ENCODE measurements around the gene LRRC3.

DNA sequence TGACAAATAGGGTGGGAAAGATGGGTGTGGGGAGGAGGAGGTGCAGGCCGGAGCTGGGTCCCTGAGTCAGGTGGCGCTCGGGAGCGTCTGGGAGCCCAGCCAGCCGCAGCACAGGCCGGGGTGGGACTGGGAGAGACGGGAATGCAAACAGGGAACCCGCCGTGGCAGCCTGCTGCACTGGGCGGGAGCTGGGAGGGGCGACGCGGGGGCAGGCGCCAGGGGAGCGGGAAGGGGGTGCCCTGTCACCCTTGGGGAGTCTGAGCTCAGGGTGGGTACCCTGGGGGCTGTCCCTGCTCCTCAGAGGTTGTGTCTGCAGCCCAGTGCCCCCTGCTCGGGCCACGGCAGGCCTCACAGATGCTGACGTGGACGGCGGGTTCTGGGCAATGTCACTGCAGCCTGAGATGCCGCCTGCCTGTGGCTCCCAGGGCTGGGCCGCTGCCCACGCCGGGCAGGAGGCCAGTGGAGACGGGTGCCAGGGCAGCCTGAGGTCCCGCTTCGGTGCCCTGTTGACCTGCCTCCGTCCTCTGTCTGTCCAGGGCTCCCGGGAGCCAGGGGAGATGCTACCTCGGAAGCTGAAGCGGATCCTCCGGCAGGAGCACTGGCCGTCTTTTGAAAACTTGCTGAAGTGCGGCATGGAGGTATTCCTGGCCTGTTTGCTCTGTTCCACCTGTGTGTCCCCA is 16.6 kb upstream of the LRRC3 start:
- TF ChIP-seq RCOR1 (IDR thresholded peaks at IDR 0.05; ENCODE audit: insufficient replicate concordance, low read length) (no peak), BHLHE40 (IDR thresholded peaks at IDR 0.05; ENCODE audit: low read depth, low read length) (no peak), POLR2A (IDR thresholded peaks at IDR 0.05; ENCODE audit: low read depth, low read length) (no peak), FOS (IDR thresholded peaks at IDR 0.05; ENCODE audit: low read depth, low read length) (no peak), NFE2L2 (IDR thresholded peaks at IDR 0.05; ENCODE audit: low read depth, low read length) (no peak), RAD21 (IDR thresholded peaks at IDR 0.05; ENCODE audit: low read length) (no peak), RFX5 (IDR thresholded peaks at IDR 0.05; ENCODE audit: low read depth, low read length) (no peak)
- TF ChIP-seq, protein P1, sequence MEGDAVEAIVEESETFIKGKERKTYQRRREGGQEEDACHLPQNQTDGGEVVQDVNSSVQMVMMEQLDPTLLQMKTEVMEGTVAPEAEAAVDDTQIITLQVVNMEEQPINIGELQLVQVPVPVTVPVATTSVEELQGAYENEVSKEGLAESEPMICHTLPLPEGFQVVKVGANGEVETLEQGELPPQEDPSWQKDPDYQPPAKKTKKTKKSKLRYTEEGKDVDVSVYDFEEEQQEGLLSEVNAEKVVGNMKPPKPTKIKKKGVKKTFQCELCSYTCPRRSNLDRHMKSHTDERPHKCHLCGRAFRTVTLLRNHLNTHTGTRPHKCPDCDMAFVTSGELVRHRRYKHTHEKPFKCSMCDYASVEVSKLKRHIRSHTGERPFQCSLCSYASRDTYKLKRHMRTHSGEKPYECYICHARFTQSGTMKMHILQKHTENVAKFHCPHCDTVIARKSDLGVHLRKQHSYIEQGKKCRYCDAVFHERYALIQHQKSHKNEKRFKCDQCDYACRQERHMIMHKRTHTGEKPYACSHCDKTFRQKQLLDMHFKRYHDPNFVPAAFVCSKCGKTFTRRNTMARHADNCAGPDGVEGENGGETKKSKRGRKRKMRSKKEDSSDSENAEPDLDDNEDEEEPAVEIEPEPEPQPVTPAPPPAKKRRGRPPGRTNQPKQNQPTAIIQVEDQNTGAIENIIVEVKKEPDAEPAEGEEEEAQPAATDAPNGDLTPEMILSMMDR (conservative IDR thresholded peaks at IDR 0.05; ENCODE audit: low read depth, low read length) = no peak
- TF ChIP-seq, protein P2, sequence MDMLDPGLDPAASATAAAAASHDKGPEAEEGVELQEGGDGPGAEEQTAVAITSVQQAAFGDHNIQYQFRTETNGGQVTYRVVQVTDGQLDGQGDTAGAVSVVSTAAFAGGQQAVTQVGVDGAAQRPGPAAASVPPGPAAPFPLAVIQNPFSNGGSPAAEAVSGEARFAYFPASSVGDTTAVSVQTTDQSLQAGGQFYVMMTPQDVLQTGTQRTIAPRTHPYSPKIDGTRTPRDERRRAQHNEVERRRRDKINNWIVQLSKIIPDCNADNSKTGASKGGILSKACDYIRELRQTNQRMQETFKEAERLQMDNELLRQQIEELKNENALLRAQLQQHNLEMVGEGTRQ (IDR thresholded peaks at IDR 0.05; ENCODE audit: low read depth, low read length) = no peak
- TF ChIP-seq, protein P3, sequence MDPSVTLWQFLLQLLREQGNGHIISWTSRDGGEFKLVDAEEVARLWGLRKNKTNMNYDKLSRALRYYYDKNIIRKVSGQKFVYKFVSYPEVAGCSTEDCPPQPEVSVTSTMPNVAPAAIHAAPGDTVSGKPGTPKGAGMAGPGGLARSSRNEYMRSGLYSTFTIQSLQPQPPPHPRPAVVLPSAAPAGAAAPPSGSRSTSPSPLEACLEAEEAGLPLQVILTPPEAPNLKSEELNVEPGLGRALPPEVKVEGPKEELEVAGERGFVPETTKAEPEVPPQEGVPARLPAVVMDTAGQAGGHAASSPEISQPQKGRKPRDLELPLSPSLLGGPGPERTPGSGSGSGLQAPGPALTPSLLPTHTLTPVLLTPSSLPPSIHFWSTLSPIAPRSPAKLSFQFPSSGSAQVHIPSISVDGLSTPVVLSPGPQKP (IDR thresholded peaks at IDR 0.05; ENCODE audit: borderline replicate concordance, low read depth, low read length) = no peak

Measured in IMR-90 (cell line).